ENCODE data around the gene GLI3. TPM values are rescaled to one million over a fixed set of nuclear protein-coding genes. Genes with fewer than 3 reads are reported as not detected.

The GLI3 gene
- total RNA-seq, 1 experiment from 2014 or later = 23.1 TPM

DNA sequence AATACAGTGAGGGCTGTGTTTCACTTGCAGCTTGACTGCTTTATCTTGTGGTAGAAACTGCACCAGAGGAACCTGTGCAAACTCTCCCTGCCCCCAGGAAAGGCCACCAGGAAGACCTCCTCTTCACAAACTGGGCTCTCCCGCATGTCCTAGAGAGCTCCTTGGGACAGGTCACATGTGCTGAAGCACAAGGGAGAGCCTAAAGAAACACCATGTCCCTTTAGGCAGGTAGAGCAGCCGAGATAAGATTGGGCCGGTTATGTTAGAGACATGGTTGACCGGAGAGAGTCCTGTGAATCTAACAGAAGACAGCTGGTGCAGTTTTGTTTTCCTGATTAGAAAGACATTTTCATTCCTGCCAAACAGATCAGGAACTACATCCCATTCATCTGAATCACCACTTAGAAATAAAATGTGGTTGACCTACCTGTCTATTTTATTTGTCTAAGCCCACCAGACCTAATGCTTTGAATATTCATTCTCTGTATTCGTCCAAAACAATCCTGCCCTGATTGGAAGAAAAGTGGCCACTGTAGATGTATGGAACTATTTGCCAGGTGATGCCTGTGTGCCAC, 224.1 kb downstream of the GLI3 start:
- peaks cover 43% of the 10 kb centered on the region for H3K36me3 Mint-ChIP-seq (ENCODE audit: insufficient read depth, unreplicated experiment)
- no peaks in the 10 kb centered on the region for H3K27me3 Mint-ChIP-seq (ENCODE audit: insufficient read depth, unreplicated experiment)
- no peak overlapping the region for H3K4me3 Mint-ChIP-seq (ENCODE audit: unreplicated experiment)
- no peak overlapping the region for H3K27ac Mint-ChIP-seq (ENCODE audit: low read depth, unreplicated experiment)
- DNase-seq (ENCODE audit: unreplicated experiment) = no peak
- peaks cover 10% of the 10 kb centered on the region for H3K9me3 Mint-ChIP-seq (ENCODE audit: unreplicated experiment)
- CTCF ChIA-PET = interaction anchor here (0.7 to 1.9 kb wide), 5 partner anchors 11 to 73 kb away, joined by 3 to 12 read pairs (median 4); no protein-coding TSS in a partner anchor
- POLR2A ChIA-PET = interaction anchor here (0.6 to 1.2 kb wide), 3 partner anchors 16 to 612 kb away, joined by 3 read pairs; no protein-coding TSS in a partner anchor
- intact Hi-C loops (cut with micrococcal nuclease) = no loop called here
- no peak for TF ChIP-seq CTCF (IDR thresholded peaks at IDR 0.05; ENCODE audit: unreplicated experiment)
- BruUV-seq (replicated peaks) = no TSS peak
- H3K4me1 Mint-ChIP-seq (ENCODE audit: insufficient read depth, unreplicated experiment) = no peaks in the 10 kb centered on the region

DNA sequence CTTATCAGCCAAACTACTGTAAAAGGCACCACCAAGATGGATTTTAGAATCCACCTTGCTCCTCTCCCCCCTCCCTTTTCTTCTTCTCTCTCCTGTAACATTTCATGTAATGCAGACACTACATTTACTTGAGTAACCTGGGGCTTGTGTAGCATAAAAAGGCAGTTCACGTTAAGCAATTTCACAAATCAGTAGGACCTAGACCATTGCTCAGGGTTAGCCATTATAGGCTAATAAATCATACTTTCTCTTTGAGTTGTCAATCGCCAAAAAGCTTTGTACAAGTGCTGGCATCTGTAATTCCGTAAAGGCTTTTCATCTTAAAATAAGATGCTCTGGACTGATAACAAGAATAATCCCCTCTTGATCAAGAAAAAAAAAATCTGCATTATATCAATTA, 224.7 kb downstream of the GLI3 start:
- BruUV-seq (replicated peaks) = no TSS peak
- peaks cover 10% of the 10 kb centered on the region for H3K9me3 Mint-ChIP-seq (ENCODE audit: unreplicated experiment)
- no peak overlapping the region for H3K27ac Mint-ChIP-seq (ENCODE audit: low read depth, unreplicated experiment)
- H3K36me3 Mint-ChIP-seq (ENCODE audit: insufficient read depth, unreplicated experiment) = peaks cover 40% of the 10 kb centered on the region
- no peaks in the 10 kb centered on the region for H3K4me1 Mint-ChIP-seq (ENCODE audit: insufficient read depth, unreplicated experiment)
- intact Hi-C loops (cut with micrococcal nuclease) = no loop called here
- DNase-seq (ENCODE audit: unreplicated experiment) = no peak
- ChIA-PET CTCF (interaction anchor here (0.7 to 1.2 kb wide), 4 partner anchors 10 to 74 kb away, joined by 3 to 4 read pairs (median 4); no protein-coding TSS in a partner anchor), POLR2A (interaction anchor here (0.6 to 1.2 kb wide), 3 partner anchors 16 to 613 kb away, joined by 3 read pairs; no protein-coding TSS in a partner anchor)
- TF ChIP-seq CTCF (IDR thresholded peaks at IDR 0.05; ENCODE audit: unreplicated experiment) = no peak
- H3K27me3 Mint-ChIP-seq (ENCODE audit: insufficient read depth, unreplicated experiment) = no peaks in the 10 kb centered on the region
- no peak overlapping the region for H3K4me3 Mint-ChIP-seq (ENCODE audit: unreplicated experiment)

DNA sequence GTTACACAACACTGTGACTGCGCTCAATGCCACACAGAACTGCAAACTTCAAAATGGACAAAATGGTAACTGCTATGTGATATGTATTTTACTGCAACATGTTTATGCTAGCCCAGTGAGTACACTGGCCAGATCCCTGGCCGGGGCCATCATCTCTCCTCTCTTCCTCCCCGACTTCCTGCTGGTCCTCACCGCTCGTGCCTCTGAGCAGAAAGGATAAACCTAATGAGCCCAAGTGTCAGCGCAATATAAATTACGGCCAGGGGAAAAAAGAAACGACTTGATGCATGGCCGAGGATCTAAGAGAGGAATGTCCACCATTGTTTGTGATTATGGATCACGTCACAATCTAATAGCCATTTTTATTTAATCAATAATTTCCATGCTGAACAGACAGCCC, 225.2 kb downstream of the GLI3 start:
- intact Hi-C loops (cut with micrococcal nuclease) = no loop called here
- BruUV-seq (replicated peaks) = no TSS peak
- Mint-ChIP-seq H3K27ac (ENCODE audit: low read depth, unreplicated experiment) (no peak overlapping the region), H3K9me3 (ENCODE audit: unreplicated experiment) (peaks cover 10% of the 10 kb centered on the region), H3K4me3 (ENCODE audit: unreplicated experiment) (no peak overlapping the region), H3K4me1 (ENCODE audit: insufficient read depth, unreplicated experiment) (no peaks in the 10 kb centered on the region), H3K27me3 (ENCODE audit: insufficient read depth, unreplicated experiment) (no peaks in the 10 kb centered on the region), H3K36me3 (ENCODE audit: insufficient read depth, unreplicated experiment) (peaks cover 38% of the 10 kb centered on the region)
- TF ChIP-seq CTCF (IDR thresholded peaks at IDR 0.05; ENCODE audit: unreplicated experiment) = no peak
- ChIA-PET POLR2A (interaction anchor here (1.1 to 1.2 kb wide), 2 partner anchors 15 to 27 kb away, joined by 3 read pairs; no protein-coding TSS in a partner anchor), CTCF (interaction anchor here (0.6 to 0.8 kb wide), 2 partner anchors 11 to 35 kb away, joined by 3 to 4 read pairs; no protein-coding TSS in a partner anchor)
- DNase-seq (ENCODE audit: unreplicated experiment) = no peak

- no peaks in the 10 kb centered on the region for H3K4me1 Mint-ChIP-seq (ENCODE audit: insufficient read depth, unreplicated experiment)
- no peak overlapping the region for H3K4me3 Mint-ChIP-seq (ENCODE audit: unreplicated experiment)
- POLR2A ChIA-PET = interaction anchor here (1.2 kb wide), 1 partner anchor 23 kb away, joined by 3 read pairs; no protein-coding TSS in a partner anchor
- peaks cover 27% of the 10 kb centered on the region for H3K36me3 Mint-ChIP-seq (ENCODE audit: insufficient read depth, unreplicated experiment)
- intact Hi-C loops (cut with micrococcal nuclease) = no loop called here
- no peak for DNase-seq (ENCODE audit: unreplicated experiment)
- no peaks in the 10 kb centered on the region for H3K27me3 Mint-ChIP-seq (ENCODE audit: insufficient read depth, unreplicated experiment)
- TF ChIP-seq CTCF (IDR thresholded peaks at IDR 0.05; ENCODE audit: unreplicated experiment) = no peak
- CTCF ChIA-PET = no interaction called here
- peaks cover 10% of the 10 kb centered on the region for H3K9me3 Mint-ChIP-seq (ENCODE audit: unreplicated experiment)
- no TSS peak for BruUV-seq (replicated peaks)
- no peak overlapping the region for H3K27ac Mint-ChIP-seq (ENCODE audit: low read depth, unreplicated experiment)
Observed at GRCh38 chr7:42010751-42011150, 226.3 kb downstream of the GLI3 start.

All from MCF 10A (cell line).